Fibroblast of lung (primary cell): Measurements from ENCODE around the gene MT1G. TPM values are rescaled to one million over a fixed set of nuclear protein-coding genes. Genes with fewer than 3 reads are reported as not detected.
"Not testable (repeated sequence)": the region's sequence is repeated elsewhere in the genome, so short reads cannot be mapped to it uniquely, and the experiment has no call there.

Source experiments
- DNase-seq, 2 donors: peaks; one replicate each; pipeline versions ENCODE4 v3.0.0 to v3.0.0-alpha.2; 2010; ENCODE audit warnings: low read depth in 2 of 2
- H2AFZ ChIP-seq: 2 replicates; pipeline ENCODE4 v1.5.1; 2012; ENCODE audit warnings: low read length, control low read depth, inconsistent platforms
- H3K27ac ChIP-seq: 2 replicates; pipeline ENCODE4 v1.5.1; 2011; ENCODE audit warnings: low read length, control low read depth; ENCODE audit not compliant: insufficient read depth
- H3K27me3 ChIP-seq: 2 replicates; pipeline ENCODE4 v1.5.1; 2011; ENCODE audit warnings: mild to moderate bottlenecking, low read length; ENCODE audit not compliant: control insufficient read depth, insufficient read depth
- H3K36me3 ChIP-seq: 2 replicates; pipeline ENCODE4 v1.5.1; 2011; ENCODE audit warnings: low read length; ENCODE audit not compliant: control insufficient read depth, insufficient read depth
- H3K4me1 ChIP-seq: 2 replicates; pipeline ENCODE4 v1.5.1; 2011; ENCODE audit warnings: low read length; ENCODE audit not compliant: control insufficient read depth, insufficient read depth; ENCODE audit errors: extremely low read depth
- H3K4me2 ChIP-seq: 2 replicates; pipeline ENCODE4 v1.5.1; 2011; ENCODE audit warnings: low read length, control low read depth; ENCODE audit not compliant: insufficient read depth; ENCODE audit errors: extremely low read depth
- H3K4me3 ChIP-seq, 4 experiments: fragments of 200-600 bp in 1 of 4; sonication (generic) in 1 of 4; replicated peaks in 1 of 4; 2 replicates each; pipeline ENCODE4 v1.5.1; 2011 to 2016; ENCODE audit warnings: low read length in 4 of 4, low read depth in 3 of 4, mild to moderate bottlenecking in 3 of 4, control low read depth in 2 of 4, inconsistent platforms in 1 of 4, mixed read lengths in 1 of 4; ENCODE audit not compliant: insufficient read depth in 1 of 4; ENCODE audit errors: control extremely low read depth in 1 of 4
- H3K79me2 ChIP-seq: 2 replicates; pipeline ENCODE4 v1.5.1; 2012; ENCODE audit warnings: mild to moderate bottlenecking, low read length, inconsistent platforms; ENCODE audit not compliant: control insufficient read depth, insufficient read depth
- H3K9ac ChIP-seq: 2 replicates; pipeline ENCODE4 v1.5.1; 2011; ENCODE audit warnings: mild to moderate bottlenecking, low read length, control low read depth; ENCODE audit not compliant: insufficient read depth
- H3K9me3 ChIP-seq: 2 replicates; pipeline ENCODE4 v1.5.1; 2012; ENCODE audit warnings: low read depth, low read length; ENCODE audit not compliant: control insufficient read depth, insufficient read depth
- H4K20me1 ChIP-seq: 2 replicates; pipeline ENCODE4 v1.5.1; 2011; ENCODE audit warnings: low read length; ENCODE audit not compliant: control insufficient read depth, insufficient read depth; ENCODE audit errors: extremely low read depth
- CTCF ChIP-seq, 2 donors: IDR thresholded peaks in 1 of 2; conservative IDR thresholded peaks in 1 of 2; 1 replicate in 1 of 2; 2 replicates in 1 of 2; pipeline ENCODE4 v1.5.1; 2011 to 2012; ENCODE audit warnings: low read length in 2 of 2, control low read depth in 1 of 2, inconsistent platforms in 1 of 2, low read depth in 1 of 2, mild to moderate bottlenecking in 1 of 2
- EZH2 ChIP-seq: IDR thresholded peaks from 2 replicates; pipeline ENCODE4 v1.5.1; 2012; ENCODE audit warnings: low read length, control low read depth, mild to moderate bottlenecking; ENCODE audit errors: missing control alignments
- polyA plus RNA-seq, 2 donors: library from polyadenylated mRNA; depleted of rRNA in 1 of 2; stranded (reverse) in 1 of 2; unstranded in 1 of 2; fragments of >200 nt; gene quantifications; 2 replicates each; pipeline ENCODE4 v1.2.1, GENCODE V29; 2011 to 2012; ENCODE audit warnings: missing spikeins in 1 of 2
- total RNA-seq: library from RNA; depleted of rRNA; stranded (reverse); fragments of >200 nt; gene quantifications from 2 replicates; pipeline ENCODE4 v1.2.1, GENCODE V29; 2014

Gene MT1G
- total and polyA plus RNA-seq, 2 donors (not counting 1 experiment from before 2014, with no cell fraction given), result 5.7 to 11.6 TPM

GRCh38 chr16:56673921-56674320, 6.1 kb upstream of the MT1G start:
- TF ChIP-seq CTCF (conservative IDR thresholded peaks at IDR 0.05 in 1 of 2, IDR thresholded peaks at IDR 0.05 in 1 of 2; ENCODE audit: low read depth in 1 of 2, low read length in 2 of 2), result peak; percentile 63
- TF ChIP-seq EZH2, result no peak

GRCh38 chr16:56672761-56673536, 5.1 kb upstream of the MT1G start:
- H3K4me2 ChIP-seq, result peak overlapping the region; percentile 45
- peaks cover 5% of the 10 kb centered on the region for H3K4me1 ChIP-seq
- no peaks in the 10 kb centered on the region for H3K79me2 ChIP-seq
- no peak overlapping the region for H2AFZ ChIP-seq
- H4K20me1 ChIP-seq, result no peaks in the 10 kb centered on the region
- H3K9me3 ChIP-seq, result no peaks in the 10 kb centered on the region
- H3K27me3 ChIP-seq, result peaks cover 14% of the 10 kb centered on the region
- no peak for TF ChIP-seq CTCF (conservative IDR thresholded peaks at IDR 0.05 in 1 of 2, IDR thresholded peaks at IDR 0.05 in 1 of 2; ENCODE audit: low read depth in 1 of 2, low read length in 2 of 2)
- no peak for TF ChIP-seq EZH2
- DNase-seq, result peak in 1 of 2 donors; percentile 66
- no peaks in the 10 kb centered on the region for H3K36me3 ChIP-seq
- no peak overlapping the region for H3K4me3 ChIP-seq
- no peak overlapping the region for H3K9ac ChIP-seq
- no peak overlapping the region for H3K27ac ChIP-seq

More at GRCh38 chr16:56673921-56674320, 6.1 kb upstream of the MT1G start:
- H2AFZ ChIP-seq, result no peak overlapping the region
- H3K9me3 ChIP-seq, result no peaks in the 10 kb centered on the region
- DNase-seq, result peak; percentile 5 to 46
- H4K20me1 ChIP-seq, result no peaks in the 10 kb centered on the region
- no peaks in the 10 kb centered on the region for H3K79me2 ChIP-seq
- no peak overlapping the region for H3K4me2 ChIP-seq
- no peak overlapping the region for H3K9ac ChIP-seq
- peaks cover 5% of the 10 kb centered on the region for H3K4me1 ChIP-seq
- no peak overlapping the region for H3K4me3 ChIP-seq
- H3K27me3 ChIP-seq, result peaks cover 9% of the 10 kb centered on the region
- no peaks in the 10 kb centered on the region for H3K36me3 ChIP-seq
- H3K27ac ChIP-seq, result no peak overlapping the region

- H3K9ac ChIP-seq, H4K20me1 ChIP-seq, DNase-seq, H3K4me3 ChIP-seq, H3K36me3 ChIP-seq, H3K9me3 ChIP-seq, H3K4me1 ChIP-seq, H3K27ac ChIP-seq, H3K79me2 ChIP-seq, H2AFZ ChIP-seq, H3K4me2 ChIP-seq: not testable (repeated sequence)
- H3K27me3 ChIP-seq, result peaks cover 20% of the 10 kb centered on the region
Observed at GRCh38 chr16:56672171-56672570, 4.3 kb upstream of the MT1G start.

- peak in 1 of 2 donors; percentile 64 for DNase-seq
- H3K36me3 ChIP-seq, H3K79me2 ChIP-seq, H2AFZ ChIP-seq, H3K9me3 ChIP-seq, H3K27ac ChIP-seq, H3K4me2 ChIP-seq, H3K4me1 ChIP-seq, H3K9ac ChIP-seq, H4K20me1 ChIP-seq, H3K4me3 ChIP-seq: not testable (repeated sequence)
- peaks cover 25% of the 10 kb centered on the region for H3K27me3 ChIP-seq
Observed at GRCh38 chr16:56671691-56672090, 3.8 kb upstream of the MT1G start.
